K562 (cell line): Measurements from ENCODE around the gene ERICH6. TPM values are rescaled to one million over a fixed set of nuclear protein-coding genes. Genes with fewer than 3 reads are reported as not detected.

Source experiments
- ATAC-seq: fragments of 200-7000 bp; cut with Tn5 transposase; 3 replicates; pipeline ENCODE4 v1.9.1; 2020; ENCODE audit warnings: moderate library complexity
- BruUV-seq: library from RNA; stranded (reverse); fragments of 400-500 nt; replicated peaks from 2 replicates; lab custom pipeline; 2021; lab: Mats Ljungman, UMichigan
- CTCF ChIA-PET: fragments of 300-600 bp; formaldehyde crosslinking; extraction: SDS; loops from one replicate; lab custom pipeline; 2021; ENCODE audit warnings: low intra/inter-chr PET ratio; lab: Yijun Ruan, JAX
- POLR2A ChIA-PET: fragments of 300-600, 350-650 bp; sonication (Branson Sonifier 250); formaldehyde crosslinking; extraction: SDS; loops from one replicate; lab custom pipeline; 2021; ENCODE audit warnings: antibody characterized with exemption, inconsistent platforms; lab: Yijun Ruan, JAX
- DNase-seq, 4 experiments: peaks; one replicate each; pipeline versions ENCODE4 v3.0.0 to v3.0.0-alpha.2; 2011 to 2018; ENCODE audit warnings: low spot score in 3 of 4, mixed read lengths in 3 of 4; ENCODE audit errors: extremely low read depth in 1 of 4
- FAIRE-seq: peaks from 2 replicates; lab custom pipeline; 2011; peaks lifted over from hg19 to GRCh38; lab: Jason Lieb, UNC
- H2AFZ ChIP-seq: 2 replicates; pipeline ENCODE4 v1.6.0; 2011; ENCODE audit warnings: low read depth, low read length, control low read depth, inconsistent platforms
- H3K27ac ChIP-seq: fragments of 200-600 bp; 3 replicates; pipeline ENCODE4 v1.8.0; 2011; ENCODE audit warnings: low read depth, mild to moderate bottlenecking, control low read depth, inconsistent platforms, low read length, moderate library complexity, mixed read lengths; ENCODE audit errors: extremely low read depth
- H3K27me3 ChIP-seq, 2 experiments: fragments of 300-600 bp in 1 of 2; 2 replicates in 1 of 2; 3 replicates in 1 of 2; pipeline versions ENCODE4 v1.6.0 to v1.8.0; 2011; ENCODE audit warnings: inconsistent platforms in 2 of 2, low read length in 2 of 2, mild to moderate bottlenecking in 1 of 2, mixed read lengths in 1 of 2, moderate library complexity in 1 of 2; ENCODE audit not compliant: control insufficient read depth in 2 of 2, insufficient read depth in 2 of 2
- H3K36me3 ChIP-seq: fragments of 300-600 bp; 3 replicates; pipeline ENCODE4 v1.8.0; 2011; ENCODE audit warnings: mild to moderate bottlenecking, low read length, inconsistent platforms; ENCODE audit not compliant: control insufficient read depth, insufficient read depth
- H3K4me1 ChIP-seq, 2 experiments: fragments of 200-600 bp in 1 of 2; replicated peaks in 1 of 2; 2 replicates in 1 of 2; 3 replicates in 1 of 2; pipeline versions ENCODE4 v1.5.1 to v1.8.0; 2011; ENCODE audit warnings: inconsistent platforms in 2 of 2, low read length in 2 of 2, mild to moderate bottlenecking in 1 of 2, mixed read lengths in 1 of 2, moderate library complexity in 1 of 2; ENCODE audit not compliant: control insufficient read depth in 2 of 2, insufficient read depth in 2 of 2
- H3K4me2 ChIP-seq: 2 replicates; pipeline ENCODE4 v1.6.1; 2011; ENCODE audit warnings: low read length, control low read depth, inconsistent platforms, mixed read lengths; ENCODE audit not compliant: insufficient read depth
- H3K4me3 ChIP-seq: fragments of 200-600 bp; sonication (generic), shearing (Covaris generic); 2 replicates; pipeline ENCODE4 v1.5.1; 2016; ENCODE audit warnings: control low read depth, inconsistent platforms
- H3K79me2 ChIP-seq: fragments of 200-600 bp; 3 replicates; pipeline ENCODE4 v1.8.0; 2011; ENCODE audit warnings: low read length, inconsistent platforms; ENCODE audit not compliant: control insufficient read depth, insufficient read depth
- H3K9ac ChIP-seq, 2 experiments: 2 replicates each; pipeline versions ENCODE4 v1.6.0 to v1.6.1; 2011; ENCODE audit warnings: low read depth in 2 of 2, low read length in 2 of 2, control low read depth in 1 of 2, inconsistent platforms in 1 of 2, mild to moderate bottlenecking in 1 of 2, mixed read lengths in 1 of 2; ENCODE audit not compliant: insufficient read depth in 1 of 2
- H3K9me1 ChIP-seq: one replicate; pipeline ENCODE4 v1.6.0; 2011; ENCODE audit warnings: inconsistent platforms, mild to moderate bottlenecking, low read length, moderate library complexity; ENCODE audit not compliant: control insufficient read depth, insufficient read depth
- H3K9me3 ChIP-seq: replicated peaks from 2 replicates; pipeline ENCODE4 v1.5.1; 2011; ENCODE audit warnings: low read depth, low read length, inconsistent platforms; ENCODE audit not compliant: control insufficient read depth, insufficient read depth
- H4K20me1 ChIP-seq: replicated peaks from 2 replicates; pipeline ENCODE4 v1.6.1; 2011; ENCODE audit warnings: low read length, inconsistent platforms, mixed read lengths; ENCODE audit not compliant: control insufficient read depth, insufficient read depth
- EP300 ChIP-seq: IDR thresholded peaks from 2 replicates; pipeline ENCODE4 v1.6.1; 2012; ENCODE audit warnings: low read length, improper control_type of control experiment
- EP400 ChIP-seq: fragments of 450-650 bp; IDR thresholded peaks from 2 replicates; pipeline ENCODE4 v1.6.1; 2017; ENCODE audit warnings: antibody characterized with exemption, mild to moderate bottlenecking, moderate library complexity
- FOXM1 ChIP-seq, 2 experiments: fragments of 450-650 bp in 1 of 2; sonication (generic) in 1 of 2; formaldehyde crosslinking in 1 of 2; IDR thresholded peaks; 2 replicates each; pipeline versions ENCODE4 v1.6.1 to v1.9.0; 2017 to 2022; ENCODE audit warnings: low read depth in 2 of 2, mild to moderate bottlenecking in 2 of 2, missing genetic modification reagents in 1 of 2, moderate library complexity in 1 of 2
- IFI16 ChIP-seq: fragments of 250-450 bp; sonication (Bioruptor Pico); IDR thresholded peaks from 2 replicates; pipeline ENCODE4 v2.1.2; 2022; ENCODE audit warnings: mild to moderate bottlenecking, inconsistent platforms
- JUND ChIP-seq, 2 experiments: IDR thresholded peaks; 2 replicates in 1 of 2; 3 replicates in 1 of 2; pipeline ENCODE4 v1.6.1; 2011; ENCODE audit warnings: borderline replicate concordance in 2 of 2, low read depth in 2 of 2, low read length in 2 of 2, improper control_type of control experiment in 1 of 2, missing biosample characterization in 1 of 2, missing genetic modification characterization in 1 of 2, missing genetic modification reagents in 1 of 2
- MAFF ChIP-seq: IDR thresholded peaks from 2 replicates; pipeline ENCODE4 v1.6.1; 2012; ENCODE audit warnings: low read length, improper control_type of control experiment
- MXI1 ChIP-seq: IDR thresholded peaks from 2 replicates; pipeline ENCODE4 v1.6.1; 2011; ENCODE audit warnings: low read depth, mild to moderate bottlenecking, improper control_type of control experiment, low read length
- RNF219 ChIP-seq: fragments of 250-450 bp; sonication (Bioruptor Pico); IDR thresholded peaks from 2 replicates; pipeline ENCODE4 v1.5.0; 2022; ENCODE audit warnings: mild to moderate bottlenecking
- SMAD3 ChIP-seq: fragments of 450-650 bp; formaldehyde crosslinking; conservative IDR thresholded peaks from 2 replicates; pipeline ENCODE4 v1.4.0; 2020; ENCODE audit warnings: mild to moderate bottlenecking
- ZC3H8 ChIP-seq: fragments of 450-650 bp; IDR thresholded peaks from 2 replicates; pipeline ENCODE4 v1.6.1; 2017
- ZFPM2 ChIP-seq: fragments of 250-450 bp; sonication (Bioruptor Pico); IDR thresholded peaks from 2 replicates; pipeline ENCODE4 v1.5.1; 2022; ENCODE audit warnings: mild to moderate bottlenecking
- ZNF224 ChIP-seq: sonication (generic); formaldehyde crosslinking; IDR thresholded peaks from 2 replicates; pipeline ENCODE4 v1.8.0; 2022; ENCODE audit warnings: mild to moderate bottlenecking, missing genetic modification reagents
- ZNF431 ChIP-seq: sonication (generic); formaldehyde crosslinking; IDR thresholded peaks from 2 replicates; pipeline ENCODE4 v1.8.0; 2022; ENCODE audit warnings: mild to moderate bottlenecking, missing genetic modification reagents
- ZNF445 ChIP-seq: fragments of 250-450 bp; sonication (Bioruptor Pico); IDR thresholded peaks from 2 replicates; pipeline ENCODE4 v1.4.0; 2020; ENCODE audit warnings: low read depth, mild to moderate bottlenecking, moderate library complexity
- ZNF518B ChIP-seq: fragments of 250-450 bp; sonication (Bioruptor Pico); IDR thresholded peaks from 2 replicates; pipeline ENCODE4 v1.5.0; 2021; ENCODE audit warnings: mild to moderate bottlenecking, moderate library complexity
- WGBS: fragments of 100-300 bp; shearing (Covaris generic); methylation state at CpG from one replicate; pipeline ENCODE4 v1.1.6; 2016; ENCODE audit warnings: low coverage, mixed read lengths; ENCODE audit not compliant: insufficient coverage; ENCODE audit errors: missing lambda C conversion rate; 5-methylcytosine and 5-hydroxymethylcytosine counted together
- in situ Hi-C: fragments of 300-500 bp; cut with MboI; formaldehyde crosslinking; loops from 4 replicates; pipeline ENCODE4 v1.15.0; 2018; ENCODE audit warnings: inconsistent platforms, mixed read lengths
- intact Hi-C: fragments of 100-400 bp; cut with micrococcal nuclease; formaldehyde crosslinking; loops from 2 replicates; pipeline ENCODE4 v1.14.2; 2022
- polyA plus RNA-seq, 8 experiments: library from polyadenylated mRNA; depleted of rRNA in 4 of 8; stranded (reverse) in 5 of 8; unstranded in 3 of 8; fragments of >200 nt; fragmentation: Nextera tagmentation in 2 of 8; fragmentation: Illumina TruSeq in 1 of 8; extraction: Ambion mirVana in 2 of 8; extraction: Trizol in 1 of 8; gene quantifications; 2 replicates each; pipeline versions ENCODE4 v1.2.1 to v1.2.3, GENCODE V29; 2011 to 2014; ENCODE audit warnings: inconsistent platforms in 1 of 8, missing spikeins in 1 of 8
- total RNA-seq, 7 experiments: library from RNA; depleted of rRNA in 6 of 7; stranded (reverse); fragments of >200 nt in 6 of 7; fragmentation: Illumina TruSeq in 2 of 7; extraction: Trizol in 2 of 7; gene quantifications; 2 replicates each; pipeline versions ENCODE4 v1.2.1 to v1.2.3, GENCODE V29; 2011 to 2021; ENCODE audit warnings: low replicate concordance in 1 of 7

The ERICH6 gene
- total and polyA plus RNA-seq, 9 of the 15 experiments (the other 6 are each of a cell fraction or from before 2014, with no cell fraction given), result not detected

- Histone ChIP-seq H3K9me1 (no peaks in the 10 kb centered on the region), H3K27me3 (no peaks in the 10 kb centered on the region), H3K27ac (no peak overlapping the region), H3K79me2 (peaks cover 42% of the 10 kb centered on the region), H3K9me3 (no peaks in the 10 kb centered on the region), H3K4me3 (no peak overlapping the region), H3K4me2 (no peak overlapping the region), H4K20me1 (no peaks in the 10 kb centered on the region), H3K9ac (no peak overlapping the region), H3K4me1 (no peaks in the 10 kb centered on the region), H2AFZ (no peak overlapping the region), H3K36me3 (peaks cover 56% of the 10 kb centered on the region)
- BruUV-seq, result no TSS peak
- WGBS, result 83% methylated on average over 1 of the region's 1 CpG
- FAIRE-seq (no peak), ATAC-seq (no peak), DNase-seq (no peak)
- ChIA-PET CTCF (no interaction called here), POLR2A (no interaction called here)
- in situ Hi-C loops (no loop called here), intact Hi-C loops (no loop called here)
- TF ChIP-seq ZNF224 (no peak), IFI16 (no peak), EP300 (no peak), ZNF431 (CRISPR knock-in tag) (no peak), SMAD3 (CRISPR knock-in tag) (no peak), ZC3H8 (no peak), RNF219 (CRISPR knock-in tag) (no peak), EP400 (no peak), FOXM1 (IDR thresholded peaks at IDR 0.05; ENCODE audit: low read depth) (no peak), FOXM1 (CRISPR knock-in tag; IDR thresholded peaks at IDR 0.05; ENCODE audit: low read depth) (no peak), ZNF445 (CRISPR knock-in tag) (no peak), MXI1 (no peak), JUND (IDR thresholded peaks at IDR 0.05; ENCODE audit: borderline replicate concordance, low read depth, low read length) (no peak), JUND (tag; IDR thresholded peaks at IDR 0.05; ENCODE audit: borderline replicate concordance, low read depth, low read length) (no peak), MAFF (no peak), ZFPM2 (no peak), ZNF518B (CRISPR knock-in tag) (no peak)
These were observed 79.8 kb downstream of the ERICH6 start for GRCh38 chr3:150623945-150624344.
